Measurements from ENCODE around the gene HDAC11. TPM values are rescaled to one million over a fixed set of nuclear protein-coding genes. Genes with fewer than 3 reads are reported as not detected.
A peak's percentile ranks its signal among the peaks of the same experiment; 100 is the strongest.

The HDAC11 gene
- total and polyA plus RNA-seq, 2 experiments from 2014 or later, result 11.7 to 12.2 TPM

DNA sequence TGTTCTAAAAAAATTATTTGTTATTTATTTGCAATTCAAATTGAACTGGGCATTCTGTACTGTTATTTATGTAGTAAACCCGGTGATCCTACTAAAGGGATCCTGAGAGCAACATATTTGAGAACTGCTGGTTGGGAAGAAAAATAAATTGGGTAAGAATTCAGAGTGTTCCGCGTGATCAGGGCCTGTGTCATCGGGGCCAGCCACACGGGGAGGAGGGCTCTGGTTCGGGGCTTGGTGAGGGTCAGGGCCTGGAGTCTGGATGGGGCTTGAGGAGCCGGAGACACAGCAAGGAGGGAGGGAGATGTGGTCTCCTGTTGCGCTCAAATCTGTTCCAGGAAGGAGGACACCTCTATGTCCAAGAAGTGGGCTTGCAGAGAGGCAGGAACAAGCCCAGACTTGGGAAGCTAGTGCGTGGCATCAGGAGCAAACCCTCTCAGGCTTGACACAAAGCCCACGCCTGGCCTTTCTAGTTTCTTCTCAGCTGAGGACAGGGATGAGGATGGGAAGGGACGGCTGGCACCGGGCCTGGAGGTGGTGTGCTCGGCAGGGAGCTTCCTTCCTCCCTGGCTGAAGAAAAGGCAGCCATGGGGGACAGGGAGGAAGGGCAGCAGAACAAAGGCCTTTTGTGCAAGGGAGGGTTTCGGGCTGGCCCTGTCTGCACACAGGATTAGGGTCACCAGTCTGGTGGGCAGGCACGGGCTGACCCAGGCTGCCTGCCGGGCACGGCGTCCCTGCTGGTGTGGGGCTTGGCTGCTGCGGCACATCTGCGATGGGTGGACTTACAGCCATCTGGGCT lies 45.9 kb downstream of the HDAC11 start:
- H3F3A ChIP-seq (ENCODE audit: insufficient read depth), result peaks cover 20% of the 10 kb centered on the region
- peak overlapping the region; percentile 98 for H3K27ac ChIP-seq
- DNase-seq, result peak; percentile 74
- peak overlapping the region; percentile 67 for H3K4me2 ChIP-seq (ENCODE audit: unreplicated experiment)
- peak overlapping the region; percentile 89 for H2AFZ ChIP-seq
- no peaks in the 10 kb centered on the region for H3K36me3 ChIP-seq (ENCODE audit: low read depth)
- peaks cover 23% of the 10 kb centered on the region for H3K4me1 ChIP-seq (ENCODE audit: insufficient read depth)
- WGBS, 2 experiments (ENCODE audit: low coverage in 1 of 2, low lambda C conversion rate in 2 of 2, missing lambda C conversion rate in 2 of 2), result 34 to 35% methylated on average over 20 of the region's 20 CpGs
- H3K9ac ChIP-seq, result peak overlapping the region; percentile 80
- H3K9me2 ChIP-seq (ENCODE audit: insufficient read depth), result no peaks in the 10 kb centered on the region
- H3K79me2 ChIP-seq (ENCODE audit: insufficient read depth), result no peaks in the 10 kb centered on the region
- H3K4me3 ChIP-seq, result no peak overlapping the region
- in situ Hi-C loops (cut with MboI), result no loop called here
- H3K27me3 ChIP-seq (replicated peaks; ENCODE audit: insufficient read depth), result no peaks in the 10 kb centered on the region
- H4K20me1 ChIP-seq (ENCODE audit: insufficient read depth), result no peaks in the 10 kb centered on the region
- H3K9me3 ChIP-seq (ENCODE audit: low read depth), result no peaks in the 10 kb centered on the region
- no peak for TF ChIP-seq EZH2phosphoT487 (IDR thresholded peaks at IDR 0.05; ENCODE audit: insufficient read depth, low read depth)
- TF ChIP-seq EZH2 (IDR thresholded peaks at IDR 0.05; ENCODE audit: insufficient read depth, poor library complexity, severe bottlenecking), result no peak

DNA sequence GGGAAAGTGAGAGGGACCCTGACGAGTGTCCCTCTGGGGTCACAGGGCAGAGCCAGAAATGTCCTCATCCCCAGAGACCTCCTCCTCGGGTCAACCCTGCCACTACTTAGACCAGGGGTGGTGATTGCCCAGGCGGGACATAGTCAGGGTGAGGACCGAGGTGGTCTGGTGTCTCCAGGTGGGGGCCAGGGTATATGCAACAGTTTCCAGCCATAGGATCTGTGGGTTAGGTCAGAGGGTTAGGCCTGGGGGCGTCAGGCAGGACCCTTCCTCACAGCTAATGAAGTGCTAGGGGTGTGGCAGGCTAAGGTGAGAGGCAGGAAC lies 46.5 kb downstream of the HDAC11 start:
- in situ Hi-C loops (cut with MboI), result no loop called here
- H3K4me1 ChIP-seq (ENCODE audit: insufficient read depth), result peaks cover 23% of the 10 kb centered on the region
- no peaks in the 10 kb centered on the region for H3K79me2 ChIP-seq (ENCODE audit: insufficient read depth)
- H3K9me2 ChIP-seq (ENCODE audit: insufficient read depth), result no peaks in the 10 kb centered on the region
- H2AFZ ChIP-seq, result peak overlapping the region; percentile 89
- H3K27me3 ChIP-seq (replicated peaks; ENCODE audit: insufficient read depth), result no peaks in the 10 kb centered on the region
- peaks cover 20% of the 10 kb centered on the region for H3F3A ChIP-seq (ENCODE audit: insufficient read depth)
- no peak for TF ChIP-seq EZH2 (IDR thresholded peaks at IDR 0.05; ENCODE audit: insufficient read depth, poor library complexity, severe bottlenecking)
- TF ChIP-seq EZH2phosphoT487 (IDR thresholded peaks at IDR 0.05; ENCODE audit: insufficient read depth, low read depth), result no peak
- H4K20me1 ChIP-seq (ENCODE audit: insufficient read depth), result no peaks in the 10 kb centered on the region
- H3K4me3 ChIP-seq, result no peak overlapping the region
- no peaks in the 10 kb centered on the region for H3K36me3 ChIP-seq (ENCODE audit: low read depth)
- 86 to 94% methylated on average over 5 of the region's 5 CpGs for WGBS, 2 experiments (ENCODE audit: low coverage in 1 of 2, low lambda C conversion rate in 2 of 2, missing lambda C conversion rate in 2 of 2)
- peak overlapping the region; percentile 67 for H3K4me2 ChIP-seq (ENCODE audit: unreplicated experiment)
- H3K9me3 ChIP-seq (ENCODE audit: low read depth), result no peaks in the 10 kb centered on the region
- DNase-seq, result no peak
- peak overlapping the region; percentile 80 for H3K9ac ChIP-seq
- H3K27ac ChIP-seq, result peak overlapping the region; percentile 98

DNA sequence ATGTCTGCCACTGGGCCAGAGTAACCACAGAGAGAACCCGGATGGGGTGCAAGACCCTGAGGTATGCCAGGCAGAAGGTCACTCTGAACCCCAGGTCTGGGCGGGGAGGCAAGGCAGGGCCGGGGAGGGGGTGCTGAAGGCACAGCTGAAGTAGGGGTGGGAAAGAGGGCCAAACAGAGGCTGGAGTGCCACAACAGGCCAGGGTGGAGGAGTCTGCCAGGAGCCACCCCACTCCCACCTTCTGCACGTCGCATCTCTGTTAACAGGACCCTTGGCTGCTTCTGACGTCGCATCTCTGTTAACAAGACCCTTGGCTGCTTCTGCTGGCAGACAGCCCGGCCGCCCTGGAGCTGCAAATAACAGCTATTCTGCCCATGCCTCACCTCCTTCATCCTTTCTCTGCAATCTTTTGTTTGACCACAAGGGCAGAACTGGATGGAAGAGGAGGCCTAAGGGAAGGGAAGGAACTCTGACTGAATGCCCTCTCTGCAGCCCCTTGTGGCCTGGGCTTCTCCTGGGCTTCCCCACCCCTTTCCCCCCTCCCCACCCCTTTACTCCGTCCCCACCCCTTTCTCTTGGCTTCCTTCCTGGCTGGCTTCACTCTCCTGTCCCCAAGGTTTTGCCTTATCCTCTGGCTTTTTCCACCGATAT lies 48.2 kb downstream of the HDAC11 start:
- peak; percentile 46 for DNase-seq
- Histone ChIP-seq H4K20me1 (ENCODE audit: insufficient read depth) (no peaks in the 10 kb centered on the region), H3K4me1 (ENCODE audit: insufficient read depth) (peaks cover 27% of the 10 kb centered on the region), H3K9me3 (ENCODE audit: low read depth) (no peaks in the 10 kb centered on the region), H3K9me2 (ENCODE audit: insufficient read depth) (no peaks in the 10 kb centered on the region), H3K27ac (no peak overlapping the region), H3K79me2 (ENCODE audit: insufficient read depth) (no peaks in the 10 kb centered on the region), H3K27me3 (replicated peaks; ENCODE audit: insufficient read depth) (no peaks in the 10 kb centered on the region), H3K4me2 (ENCODE audit: unreplicated experiment) (no peak overlapping the region), H2AFZ (no peak overlapping the region), H3K36me3 (ENCODE audit: low read depth) (no peaks in the 10 kb centered on the region), H3K4me3 (no peak overlapping the region), H3F3A (ENCODE audit: insufficient read depth) (peaks cover 20% of the 10 kb centered on the region), H3K9ac (no peak overlapping the region)
- in situ Hi-C loops (cut with MboI), result no loop called here
- WGBS, 2 experiments (ENCODE audit: low coverage in 1 of 2, low lambda C conversion rate in 2 of 2, missing lambda C conversion rate in 2 of 2), result 72 to 80% methylated on average over 8 to 11 of the region's 11 CpGs
- TF ChIP-seq EZH2 (IDR thresholded peaks at IDR 0.05; ENCODE audit: insufficient read depth, poor library complexity, severe bottlenecking) (no peak), EZH2phosphoT487 (IDR thresholded peaks at IDR 0.05; ENCODE audit: insufficient read depth, low read depth) (no peak)

DNA sequence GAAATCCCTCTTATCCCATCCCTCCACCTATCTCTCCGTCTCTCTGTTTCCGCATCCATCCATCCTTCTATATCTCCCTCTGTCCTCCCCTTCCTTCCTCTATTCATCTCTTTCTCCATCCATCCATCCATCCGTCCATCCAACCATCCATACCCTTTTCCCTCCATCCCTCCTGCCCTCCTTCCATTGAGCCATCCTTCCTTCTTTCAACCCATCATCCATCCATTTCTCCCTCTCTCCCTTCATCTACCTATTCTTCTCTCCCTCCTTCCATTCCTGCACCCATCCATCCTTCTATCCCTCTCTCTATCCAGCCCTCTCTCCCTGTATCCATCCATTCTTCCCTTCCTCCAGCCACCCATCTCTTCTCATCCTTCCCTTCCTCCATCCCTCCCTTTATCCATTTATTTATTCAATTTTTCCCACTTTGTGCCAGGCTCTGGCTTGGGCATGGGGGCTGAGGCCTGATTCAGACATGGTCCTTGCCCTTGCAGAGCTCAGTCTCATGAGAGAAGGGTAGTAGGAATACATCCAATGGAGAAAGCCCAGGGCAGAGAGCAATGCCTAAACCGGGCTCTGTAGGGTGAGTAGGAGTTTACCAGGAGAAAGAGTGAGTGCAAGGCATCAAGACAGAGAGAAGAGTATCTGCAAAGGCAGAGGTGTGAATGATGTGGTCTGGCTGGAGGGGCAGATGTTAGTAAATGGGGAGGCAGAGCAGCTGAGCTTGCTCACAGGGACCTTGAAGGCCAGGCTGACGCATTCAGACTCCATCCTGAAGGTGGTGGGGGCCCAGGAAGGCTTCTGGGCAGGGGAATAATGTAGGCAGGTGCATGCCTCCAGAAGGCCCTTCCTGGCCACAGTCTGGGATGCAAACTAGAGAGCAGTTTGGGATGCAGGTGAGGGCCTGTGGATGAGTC lies 49.3 kb downstream of the HDAC11 start:
- in situ Hi-C loops (cut with MboI), result no loop called here
- no peak overlapping the region for H3K4me3 ChIP-seq
- no peak overlapping the region for H3K4me2 ChIP-seq (ENCODE audit: unreplicated experiment)
- no peaks in the 10 kb centered on the region for H3K9me3 ChIP-seq (ENCODE audit: low read depth)
- no peaks in the 10 kb centered on the region for H3K36me3 ChIP-seq (ENCODE audit: low read depth)
- H4K20me1 ChIP-seq (ENCODE audit: insufficient read depth), result no peaks in the 10 kb centered on the region
- H3K27ac ChIP-seq, result no peak overlapping the region
- H3K9me2 ChIP-seq (ENCODE audit: insufficient read depth), result no peaks in the 10 kb centered on the region
- H3K27me3 ChIP-seq (replicated peaks; ENCODE audit: insufficient read depth), result no peaks in the 10 kb centered on the region
- TF ChIP-seq EZH2 (IDR thresholded peaks at IDR 0.05; ENCODE audit: insufficient read depth, poor library complexity, severe bottlenecking) (no peak), EZH2phosphoT487 (IDR thresholded peaks at IDR 0.05; ENCODE audit: insufficient read depth, low read depth) (no peak)
- H3F3A ChIP-seq (ENCODE audit: insufficient read depth), result peaks cover 15% of the 10 kb centered on the region
- no peak for DNase-seq
- H3K79me2 ChIP-seq (ENCODE audit: insufficient read depth), result no peaks in the 10 kb centered on the region
- 78 to 80% methylated on average over 5 of the region's 5 CpGs for WGBS, 2 experiments (ENCODE audit: low coverage in 1 of 2, low lambda C conversion rate in 2 of 2, missing lambda C conversion rate in 2 of 2)
- no peak overlapping the region for H2AFZ ChIP-seq
- peaks cover 35% of the 10 kb centered on the region for H3K4me1 ChIP-seq (ENCODE audit: insufficient read depth)
- no peak overlapping the region for H3K9ac ChIP-seq

Measured in GM23248 (cell line).